ENCODE measurements around the gene IL18BP. TPM values are rescaled to one million over a fixed set of nuclear protein-coding genes. Genes with fewer than 3 reads are reported as not detected.

IL18BP gene
- polyA plus RNA-seq, 1 donor (not counting 4 experiments of a cell fraction or from before 2014, with no cell fraction given): 2.9 TPM

DNA sequence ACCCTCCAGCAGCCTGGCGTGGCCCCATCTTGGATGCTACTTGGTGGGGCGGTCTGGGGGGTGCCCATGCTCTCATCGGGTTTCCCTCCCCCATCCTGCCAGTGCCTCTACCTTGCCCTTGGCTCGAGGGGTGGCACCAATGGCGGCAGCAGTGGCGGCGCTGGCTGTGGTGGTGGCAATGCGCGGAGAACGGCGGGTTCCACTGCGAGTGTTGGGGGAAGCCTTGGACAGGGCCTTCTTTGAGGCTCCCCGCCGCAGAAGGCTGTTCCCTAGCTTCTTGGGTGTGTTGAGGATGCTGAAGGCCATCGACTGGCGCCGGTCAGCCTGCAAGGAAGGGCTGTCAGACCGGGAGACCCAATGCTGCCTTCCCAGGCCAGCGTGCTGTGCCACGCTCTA lies 5.1 kb downstream of the IL18BP start:
- Histone ChIP-seq H3K36me3 (ENCODE audit: control insufficient read depth in 2 of 2, extremely low read depth in 1 of 2, insufficient read depth in 2 of 2, low read length in 2 of 2) (peaks cover 39% of the 10 kb centered on the region in 2 experiments), H3K4me2 (ENCODE audit: control insufficient read depth, extremely low read depth, insufficient read depth, low read depth, low read length) (no peak overlapping the region), H3K9me1 (ENCODE audit: control insufficient read depth, extremely low read depth, insufficient read depth, low read length) (no peaks in the 10 kb centered on the region), H3K79me2 (ENCODE audit: control insufficient read depth, insufficient read depth, low read length) (no peaks in the 10 kb centered on the region), H3K9me3 (ENCODE audit: control insufficient read depth, low read depth, low read length) (no peaks in the 10 kb centered on the region), H4K20me1 (ENCODE audit: control insufficient read depth, extremely low read depth, insufficient read depth, low read length) (no peaks in the 10 kb centered on the region), H3K27me3 (ENCODE audit: control insufficient read depth, extremely low read depth, insufficient read depth, low read length) (no peaks in the 10 kb centered on the region), H3K9ac (ENCODE audit: control insufficient read depth, extremely low read depth, insufficient read depth, low read length) (no peak overlapping the region), H3K27ac (ENCODE audit: control insufficient read depth, insufficient read depth, low read length) (no peak overlapping the region), H3K4me3 (ENCODE audit: control insufficient read depth in 2 of 3, extremely low read depth in 1 of 3, insufficient read depth in 2 of 3, low read depth in 1 of 3, low read length in 3 of 3) (no peak overlapping the region), H2AFZ (ENCODE audit: control insufficient read depth, low read length) (no peak overlapping the region), H3K4me1 (ENCODE audit: control insufficient read depth, extremely low read depth, insufficient read depth, low read length) (no peaks in the 10 kb centered on the region)
- FAIRE-seq (no peak), DNase-seq (ENCODE audit: low read depth, low spot score) (no peak)
- dilution Hi-C loops (cut with MboI; ENCODE audit: extremely low pct_ligation_motif_present, low sequenced_read_pairs): no loop called here
- TF ChIP-seq EZH2 (IDR thresholded peaks at IDR 0.05; ENCODE audit: low read length): no peak
- TF ChIP-seq, protein P1, sequence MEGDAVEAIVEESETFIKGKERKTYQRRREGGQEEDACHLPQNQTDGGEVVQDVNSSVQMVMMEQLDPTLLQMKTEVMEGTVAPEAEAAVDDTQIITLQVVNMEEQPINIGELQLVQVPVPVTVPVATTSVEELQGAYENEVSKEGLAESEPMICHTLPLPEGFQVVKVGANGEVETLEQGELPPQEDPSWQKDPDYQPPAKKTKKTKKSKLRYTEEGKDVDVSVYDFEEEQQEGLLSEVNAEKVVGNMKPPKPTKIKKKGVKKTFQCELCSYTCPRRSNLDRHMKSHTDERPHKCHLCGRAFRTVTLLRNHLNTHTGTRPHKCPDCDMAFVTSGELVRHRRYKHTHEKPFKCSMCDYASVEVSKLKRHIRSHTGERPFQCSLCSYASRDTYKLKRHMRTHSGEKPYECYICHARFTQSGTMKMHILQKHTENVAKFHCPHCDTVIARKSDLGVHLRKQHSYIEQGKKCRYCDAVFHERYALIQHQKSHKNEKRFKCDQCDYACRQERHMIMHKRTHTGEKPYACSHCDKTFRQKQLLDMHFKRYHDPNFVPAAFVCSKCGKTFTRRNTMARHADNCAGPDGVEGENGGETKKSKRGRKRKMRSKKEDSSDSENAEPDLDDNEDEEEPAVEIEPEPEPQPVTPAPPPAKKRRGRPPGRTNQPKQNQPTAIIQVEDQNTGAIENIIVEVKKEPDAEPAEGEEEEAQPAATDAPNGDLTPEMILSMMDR (optimal IDR thresholded peaks at IDR 0.05 in 1 of 3, IDR thresholded peaks at IDR 0.05 in 1 of 3, conservative IDR thresholded peaks at IDR 0.05 in 1 of 3; ENCODE audit: extremely low read depth in 1 of 3, insufficient read depth in 2 of 3, low read length in 3 of 3): no peak

DNA sequence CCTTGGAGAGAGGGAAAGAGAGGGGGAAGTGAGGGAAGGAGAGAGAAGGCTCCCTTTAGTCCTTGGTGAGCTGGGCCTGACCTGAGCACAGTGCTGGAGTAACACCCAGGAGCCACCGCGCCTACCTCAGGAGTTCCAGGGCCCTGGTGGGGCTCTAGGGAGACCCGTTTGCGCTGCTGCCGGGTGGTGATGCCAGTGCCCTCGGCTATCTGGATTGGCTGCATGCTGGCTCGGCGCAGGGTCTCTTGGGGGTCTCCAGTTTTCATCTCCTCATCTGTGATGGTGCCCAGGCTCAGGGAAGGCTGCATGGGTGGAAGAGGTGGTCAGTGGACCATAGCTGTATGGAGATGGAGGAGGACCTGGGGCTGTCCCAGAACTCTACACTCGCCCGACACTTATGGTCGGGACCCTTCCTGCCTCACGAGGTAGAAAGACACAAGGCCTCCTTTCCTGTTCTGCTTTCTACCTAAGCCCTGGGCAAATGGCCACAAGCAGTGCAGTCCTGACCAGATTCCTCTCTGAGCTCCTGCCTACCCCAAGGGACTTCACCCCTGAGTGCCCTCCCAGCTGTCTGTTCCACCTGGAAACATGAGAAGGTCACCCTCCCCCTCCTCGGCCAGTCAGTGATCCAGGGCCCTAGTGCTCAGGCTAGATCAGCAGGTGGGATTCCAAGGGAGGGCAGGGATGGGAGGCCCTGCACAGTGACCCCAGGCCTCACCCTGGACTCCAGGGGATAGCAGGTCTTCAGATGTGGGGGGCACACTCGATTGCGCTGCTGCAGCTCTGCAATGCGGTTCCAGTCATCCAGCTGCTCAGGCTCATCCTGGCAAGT lies 6.0 kb downstream of the IL18BP start:
- H4K20me1 ChIP-seq (ENCODE audit: control insufficient read depth, extremely low read depth, insufficient read depth, low read length): no peaks in the 10 kb centered on the region
- dilution Hi-C loops (cut with MboI; ENCODE audit: extremely low pct_ligation_motif_present, low sequenced_read_pairs): no loop called here
- no peak overlapping the region for H3K27ac ChIP-seq (ENCODE audit: control insufficient read depth, insufficient read depth, low read length)
- no peaks in the 10 kb centered on the region for H3K9me3 ChIP-seq (ENCODE audit: control insufficient read depth, low read depth, low read length)
- H3K9me1 ChIP-seq (ENCODE audit: control insufficient read depth, extremely low read depth, insufficient read depth, low read length): no peaks in the 10 kb centered on the region
- H3K9ac ChIP-seq (ENCODE audit: control insufficient read depth, extremely low read depth, insufficient read depth, low read length): no peak overlapping the region
- H3K27me3 ChIP-seq (ENCODE audit: control insufficient read depth, extremely low read depth, insufficient read depth, low read length): no peaks in the 10 kb centered on the region
- TF ChIP-seq, protein P1 (optimal IDR thresholded peaks at IDR 0.05 in 1 of 3, IDR thresholded peaks at IDR 0.05 in 1 of 3, conservative IDR thresholded peaks at IDR 0.05 in 1 of 3; ENCODE audit: extremely low read depth in 1 of 3, insufficient read depth in 2 of 3, low read length in 3 of 3): no peak
- no peak for TF ChIP-seq EZH2 (IDR thresholded peaks at IDR 0.05; ENCODE audit: low read length)
- H3K4me3 ChIP-seq (ENCODE audit: control insufficient read depth in 2 of 3, extremely low read depth in 1 of 3, insufficient read depth in 2 of 3, low read depth in 1 of 3, low read length in 3 of 3): no peak overlapping the region
- H3K36me3 ChIP-seq (ENCODE audit: control insufficient read depth in 2 of 2, extremely low read depth in 1 of 2, insufficient read depth in 2 of 2, low read length in 2 of 2): peaks cover 39 to 46% of the 10 kb centered on the region in 2 experiments
- no peak overlapping the region for H3K4me2 ChIP-seq (ENCODE audit: control insufficient read depth, extremely low read depth, insufficient read depth, low read depth, low read length)
- DNase-seq (ENCODE audit: low read depth, low spot score) (no peak), FAIRE-seq (no peak)
- H3K79me2 ChIP-seq (ENCODE audit: control insufficient read depth, insufficient read depth, low read length): no peaks in the 10 kb centered on the region
- H3K4me1 ChIP-seq (ENCODE audit: control insufficient read depth, extremely low read depth, insufficient read depth, low read length): no peaks in the 10 kb centered on the region
- H2AFZ ChIP-seq (ENCODE audit: control insufficient read depth, low read length): no peak overlapping the region

Measured in keratinocyte (primary cell).